B cell (primary cell): ENCODE data around the gene SLC2A10. TPM values are rescaled to one million over a fixed set of nuclear protein-coding genes. Genes with fewer than 3 reads are reported as not detected.
A peak's percentile ranks its signal among the peaks of the same experiment; 100 is the strongest.

ENCODE experiments used
- ATAC-seq: fragments of 200-7000 bp; cut with Tn5 transposase; one replicate; pipeline ENCODE4 v1.10.0; 2021; ENCODE audit warnings: low read depth, mild to moderate bottlenecking, moderate number of reproducible peaks, moderate library complexity
- CTCF ChIA-PET: fragments of 350-600 bp; sonication (Branson Sonifier 250); formaldehyde crosslinking; loops from one replicate; lab custom pipeline; 2021; ENCODE audit warnings: antibody characterized with exemption, inconsistent platforms; lab: Charles Lee
- POLR2A ChIA-PET: fragments of 350-600 bp; sonication (Branson Sonifier 250); formaldehyde crosslinking; loops from one replicate; lab custom pipeline; 2021; ENCODE audit warnings: antibody characterized with exemption; lab: Charles Lee
- DNase-seq: peaks from one replicate; pipeline ENCODE4 v3.0.0; 2013
- H2AFZ ChIP-seq: 2 replicates; pipeline ENCODE4 v1.6.1; 2012; ENCODE audit warnings: mild to moderate bottlenecking, low read depth, low read length; ENCODE audit not compliant: insufficient read depth, poor library complexity, severe bottlenecking
- H3K27ac ChIP-seq, 2 donors: 1 replicate in 1 of 2; 2 replicates in 1 of 2; pipeline ENCODE4 v1.5.1; 2012 to 2013; ENCODE audit warnings: low read length in 2 of 2, mild to moderate bottlenecking in 2 of 2, moderate library complexity in 1 of 2
- H3K27me3 ChIP-seq, 4 experiments: fragments of 200-600 bp in 1 of 4; sonication (generic) in 1 of 4; replicated peaks in 1 of 4; 1 replicate in 2 of 4; 2 replicates in 2 of 4; pipeline versions ENCODE4 v1.6.1 to v1.7.0; 2013 to 2016; ENCODE audit warnings: low read length in 3 of 4, mild to moderate bottlenecking in 2 of 4, mixed read lengths in 1 of 4, moderate library complexity in 1 of 4; ENCODE audit not compliant: insufficient read depth in 4 of 4, control insufficient read depth in 3 of 4; ENCODE audit errors: control extremely low read depth in 1 of 4
- H3K36me3 ChIP-seq, 2 experiments: replicated peaks in 1 of 2; 1 replicate in 1 of 2; 2 replicates in 1 of 2; pipeline versions ENCODE4 v1.6.1 to v1.7.1; 2013; ENCODE audit warnings: low read length in 1 of 2; ENCODE audit not compliant: insufficient read depth in 2 of 2, control insufficient read depth in 1 of 2; ENCODE audit errors: control extremely low read depth in 1 of 2, extremely low read depth in 1 of 2
- H3K4me1 ChIP-seq, 2 donors: fragments of 200-600 bp in 1 of 2; sonication (generic) in 1 of 2; 1 replicate in 1 of 2; 2 replicates in 1 of 2; pipeline versions ENCODE4 v1.5.1 to v1.6.1; 2013 to 2017; ENCODE audit warnings: low read length in 2 of 2; ENCODE audit not compliant: control insufficient read depth in 2 of 2, insufficient read depth in 2 of 2
- H3K4me2 ChIP-seq: replicated peaks from 2 replicates; pipeline ENCODE3; 2012; ENCODE audit warnings: mild to moderate bottlenecking, low read depth, low read length; ENCODE audit not compliant: poor library complexity, severe bottlenecking
- H3K4me3 ChIP-seq, 5 experiments: fragments of 200-600 bp in 1 of 5; sonication (generic) in 1 of 5; 1 replicate in 3 of 5; 2 replicates in 2 of 5; pipeline versions ENCODE4 v1.5.1 to v1.7.0; 2011 to 2016; ENCODE audit warnings: low read length in 4 of 5, mild to moderate bottlenecking in 4 of 5, low read depth in 2 of 5, control low read depth in 1 of 5, moderate library complexity in 1 of 5; ENCODE audit not compliant: insufficient read depth in 1 of 5; ENCODE audit errors: control extremely low read depth in 1 of 5, extremely low read depth in 1 of 5
- H3K79me2 ChIP-seq: fragments of 200-600 bp; sonication (generic); one replicate; pipeline ENCODE4 v1.6.0; 2016; ENCODE audit warnings: low read length; ENCODE audit not compliant: control insufficient read depth, insufficient read depth
- H3K9ac ChIP-seq: fragments of 200-600 bp; sonication (generic); 2 replicates; pipeline ENCODE4 v1.6.1; 2017; ENCODE audit warnings: mild to moderate bottlenecking, low read length, moderate library complexity
- H3K9me3 ChIP-seq, 3 donors: one replicate each; pipeline versions ENCODE4 v1.6.1 to v1.7.1; 2013; ENCODE audit warnings: low read length in 2 of 3; ENCODE audit not compliant: control insufficient read depth in 2 of 3, insufficient read depth in 1 of 3; ENCODE audit errors: control extremely low read depth in 1 of 3
- H4K20me1 ChIP-seq: 2 replicates; pipeline ENCODE4 v1.6.0; 2012; ENCODE audit warnings: mild to moderate bottlenecking, low read length; ENCODE audit not compliant: insufficient read depth, control insufficient read depth, poor library complexity, severe bottlenecking
- H3K27ac Mint-ChIP-seq: one replicate; pipeline ENCODE4 v1.8.0; 2021; ENCODE audit warnings: mixed read lengths
- H3K27me3 Mint-ChIP-seq: one replicate; pipeline ENCODE4 v1.8.0; 2021; ENCODE audit warnings: mixed read lengths
- H3K4me1 Mint-ChIP-seq: one replicate; pipeline ENCODE4 v1.8.0; 2021; ENCODE audit warnings: mixed read lengths
- H3K4me3 Mint-ChIP-seq: one replicate; pipeline ENCODE4 v1.8.0; 2021; ENCODE audit warnings: mixed read lengths
- H3K9me3 Mint-ChIP-seq: one replicate; pipeline ENCODE4 v1.8.0; 2022; ENCODE audit warnings: mixed read lengths; ENCODE audit not compliant: insufficient read depth
- EZH2 ChIP-seq: IDR thresholded peaks from 2 replicates; pipeline ENCODE4 v1.6.1; 2012; ENCODE audit warnings: borderline replicate concordance, low read depth, mild to moderate bottlenecking, moderate library complexity, low read length; ENCODE audit not compliant: insufficient read depth, poor library complexity, severe bottlenecking
- WGBS: methylation state at CpG from one replicate; pipeline ENCODE4 v1.1.5; 2013; ENCODE audit warnings: missing lambda C conversion rate; ENCODE audit not compliant: insufficient coverage; 5-methylcytosine and 5-hydroxymethylcytosine counted together
- intact Hi-C: fragments of 100-400 bp; cut with micrococcal nuclease; formaldehyde crosslinking; loops from one replicate; pipeline ENCODE4 v1.10.0; 2022
- polyA plus RNA-seq: library from polyadenylated mRNA; depleted of rRNA; stranded (reverse); fragments of >200 nt; gene quantifications from 2 replicates; pipeline ENCODE4 v1.2.3, GENCODE V29; 2012
- total RNA-seq, 2 donors: library from RNA; stranded (reverse); fragments of 120-200 nt in 1 of 2; gene quantifications; 1 replicate in 1 of 2; 2 replicates in 1 of 2; pipeline versions ENCODE4 v1.2.3 to v1.2.4, GENCODE V29; 2013 to 2022
- TF ChIP-seq, protein P1 (sequence below): fragments of 200-600 bp; IDR thresholded peaks from one replicate; pipeline ENCODE4 v1.8.0; 2022; ENCODE audit warnings: antibody characterized with exemption, mild to moderate bottlenecking

The SLC2A10 gene
- total and polyA plus RNA-seq, 2 donors (not counting 1 experiment from before 2014, with no cell fraction given): not detected

DNA sequence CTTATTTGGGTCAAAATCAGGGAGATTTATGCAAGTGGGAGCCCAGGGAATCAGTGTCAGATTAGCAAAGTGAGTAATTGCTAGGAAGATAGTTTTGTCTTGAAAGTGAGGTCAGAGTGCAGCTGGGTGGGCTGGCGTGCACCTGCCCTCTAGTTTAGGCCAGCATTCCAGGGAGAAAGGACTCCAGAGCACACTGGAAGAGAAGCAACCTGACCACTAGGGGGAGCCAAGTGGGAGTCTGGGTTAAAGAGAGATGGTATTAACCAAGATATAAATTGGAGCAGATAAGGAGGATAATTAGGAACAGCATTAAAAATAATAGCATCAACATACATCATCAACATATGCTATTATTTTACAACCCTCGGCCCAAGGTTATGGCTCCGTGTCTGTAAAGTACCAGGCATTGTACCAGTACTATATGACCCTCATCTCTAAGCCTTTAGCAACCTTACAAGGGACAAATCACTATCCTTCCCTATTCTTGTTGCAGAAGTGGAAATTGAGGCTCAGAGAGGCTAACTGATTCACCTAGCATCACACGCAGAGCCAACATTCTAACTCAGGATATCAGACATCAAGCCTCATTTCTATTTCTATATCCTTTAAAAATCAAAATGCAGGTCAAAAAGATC lies 57.8 kb downstream of the SLC2A10 start:
- H4K20me1 ChIP-seq: no peaks in the 10 kb centered on the region
- Mint-ChIP-seq H3K4me1 (no peaks in the 10 kb centered on the region), H3K27me3 (peaks cover 24% of the 10 kb centered on the region), H3K4me3 (no peak overlapping the region), H3K27ac (no peak overlapping the region), H3K9me3 (no peaks in the 10 kb centered on the region)
- H3K27ac ChIP-seq: no peak overlapping the region
- peaks cover 0 to 9% (median 1%) of the 10 kb centered on the region in 4 experiments for H3K27me3 ChIP-seq
- H3K4me2 ChIP-seq: no peak overlapping the region
- intact Hi-C loops: no loop called here
- no peaks in the 10 kb centered on the region for H3K4me1 ChIP-seq
- H2AFZ ChIP-seq: no peak overlapping the region
- no peaks in the 10 kb centered on the region for H3K36me3 ChIP-seq
- POLR2A ChIA-PET: no interaction called here
- 75% methylated on average over 1 of the region's 4 CpGs for WGBS
- H3K4me3 ChIP-seq: no peak overlapping the region
- no peaks in the 10 kb centered on the region for H3K9me3 ChIP-seq
- no peak overlapping the region for H3K9ac ChIP-seq
- TF ChIP-seq EZH2: no peak
- TF ChIP-seq, protein P1, sequence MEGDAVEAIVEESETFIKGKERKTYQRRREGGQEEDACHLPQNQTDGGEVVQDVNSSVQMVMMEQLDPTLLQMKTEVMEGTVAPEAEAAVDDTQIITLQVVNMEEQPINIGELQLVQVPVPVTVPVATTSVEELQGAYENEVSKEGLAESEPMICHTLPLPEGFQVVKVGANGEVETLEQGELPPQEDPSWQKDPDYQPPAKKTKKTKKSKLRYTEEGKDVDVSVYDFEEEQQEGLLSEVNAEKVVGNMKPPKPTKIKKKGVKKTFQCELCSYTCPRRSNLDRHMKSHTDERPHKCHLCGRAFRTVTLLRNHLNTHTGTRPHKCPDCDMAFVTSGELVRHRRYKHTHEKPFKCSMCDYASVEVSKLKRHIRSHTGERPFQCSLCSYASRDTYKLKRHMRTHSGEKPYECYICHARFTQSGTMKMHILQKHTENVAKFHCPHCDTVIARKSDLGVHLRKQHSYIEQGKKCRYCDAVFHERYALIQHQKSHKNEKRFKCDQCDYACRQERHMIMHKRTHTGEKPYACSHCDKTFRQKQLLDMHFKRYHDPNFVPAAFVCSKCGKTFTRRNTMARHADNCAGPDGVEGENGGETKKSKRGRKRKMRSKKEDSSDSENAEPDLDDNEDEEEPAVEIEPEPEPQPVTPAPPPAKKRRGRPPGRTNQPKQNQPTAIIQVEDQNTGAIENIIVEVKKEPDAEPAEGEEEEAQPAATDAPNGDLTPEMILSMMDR: peak; percentile 47
- no peaks in the 10 kb centered on the region for H3K79me2 ChIP-seq
- no peak for ATAC-seq
- CTCF ChIA-PET: interaction anchor here (1.7 kb wide), 1 partner anchor 13 kb away, joined by 11 read pairs; no protein-coding TSS in a partner anchor
- peak; percentile 20 for DNase-seq

- no peak for TF ChIP-seq EZH2
- TF ChIP-seq, protein P1: no peak
- no peaks in the 10 kb centered on the region for H4K20me1 ChIP-seq
- H3K27ac ChIP-seq: no peak overlapping the region
- ChIA-PET POLR2A (no interaction called here), CTCF (no interaction called here)
- H3K27ac Mint-ChIP-seq: no peak overlapping the region
- no peak overlapping the region for H3K4me3 ChIP-seq
- H3K27me3 Mint-ChIP-seq: peaks cover 29% of the 10 kb centered on the region
- H3K36me3 ChIP-seq: no peaks in the 10 kb centered on the region
- intact Hi-C loops: no loop called here
- no peak overlapping the region for H2AFZ ChIP-seq
- no peak for ATAC-seq
- H3K4me3 Mint-ChIP-seq: no peak overlapping the region
- H3K27me3 ChIP-seq: peaks cover 0 to 8% (median 1%) of the 10 kb centered on the region in 4 experiments
- H3K4me2 ChIP-seq: no peak overlapping the region
- no peak overlapping the region for H3K9ac ChIP-seq
- 56% methylated on average over 5 of the region's 10 CpGs for WGBS
- DNase-seq: no peak
- H3K9me3 ChIP-seq: no peaks in the 10 kb centered on the region
- no peaks in the 10 kb centered on the region for H3K4me1 ChIP-seq
- no peaks in the 10 kb centered on the region for H3K4me1 Mint-ChIP-seq
- no peaks in the 10 kb centered on the region for H3K79me2 ChIP-seq
- no peaks in the 10 kb centered on the region for H3K9me3 Mint-ChIP-seq
These were observed 61.1 kb downstream of the SLC2A10 start for GRCh38 chr20:46770330-46771194.
